ENCODE results near the gene USP25.
"Not testable (repeated sequence)": the region's sequence is repeated elsewhere in the genome, so short reads cannot be mapped to it uniquely, and the experiment has no call there.

The USP25 gene

GRCh38 chr21:15732290-15732995 lies 2.7 kb downstream of the USP25 start:
- no peak for DNase-seq

GRCh38 chr21:15732996-15733329 lies 3.2 kb downstream of the USP25 start:
- no peak for DNase-seq

- no peak for DNase-seq
Measured at GRCh38 chr21:15735409-15735808, 5.6 kb downstream of the USP25 start.

- DNase-seq, result not testable (repeated sequence)
Measured at GRCh38 chr21:15735931-15736330, 6.1 kb downstream of the USP25 start.

GRCh38 chr21:15738779-15739178 lies 9.0 kb downstream of the USP25 start:
- not testable (repeated sequence) for DNase-seq

GRCh38 chr21:15740383-15740782 lies 10.6 kb downstream of the USP25 start:
- no peak for DNase-seq

GRCh38 chr21:15741510-15741909 lies 11.7 kb downstream of the USP25 start:
- no peak for DNase-seq

GRCh38 chr21:15742052-15742670 lies 12.4 kb downstream of the USP25 start:
- DNase-seq, result no peak

GRCh38 chr21:15742694-15743093 lies 12.9 kb downstream of the USP25 start:
- DNase-seq, result peak in 1 of 51 donors; percentile 1

- no peak for DNase-seq
Measured at GRCh38 chr21:15743593-15743992, 13.8 kb downstream of the USP25 start.

GRCh38 chr21:15744926-15745325 lies 15.1 kb downstream of the USP25 start:
- no peak for DNase-seq

- DNase-seq, result no peak
Measured at GRCh38 chr21:15748586-15748985, 18.8 kb downstream of the USP25 start.

GRCh38 chr21:15749082-15749860 lies 19.5 kb downstream of the USP25 start:
- DNase-seq, result no peak

- DNase-seq, result no peak
Measured at GRCh38 chr21:15749861-15750159, 20.0 kb downstream of the USP25 start.

GRCh38 chr21:15751037-15751436 lies 21.3 kb downstream of the USP25 start:
- no peak for DNase-seq

- DNase-seq, result no peak
Measured at GRCh38 chr21:15751546-15751945, 21.8 kb downstream of the USP25 start.

- no peak for DNase-seq
Measured at GRCh38 chr21:15752763-15753407, 23.1 kb downstream of the USP25 start.

- no peak for DNase-seq
Measured at GRCh38 chr21:15753741-15754140, 24.0 kb downstream of the USP25 start.

GRCh38 chr21:15754640-15755039 lies 24.9 kb downstream of the USP25 start:
- DNase-seq, result no peak

GRCh38 chr21:15755125-15755524 lies 25.3 kb downstream of the USP25 start:
- DNase-seq, result no peak

- no peak for DNase-seq
Measured at GRCh38 chr21:15759469-15759868, 29.7 kb downstream of the USP25 start.

GRCh38 chr21:15761507-15762100 lies 31.8 kb downstream of the USP25 start:
- no peak for DNase-seq
